AG08396 (cell line): ENCODE results near the gene CYP3A7.
"Not testable (repeated sequence)": the region's sequence is repeated elsewhere in the genome, so short reads cannot be mapped to it uniquely, and the experiment has no call there.

Experiments used
- DNase-seq: peaks from one replicate; pipeline ENCODE4 v3.0.0; 2012; ENCODE audit warnings: low spot score, mixed read lengths

CYP3A7 gene

GRCh38 chr7:99667179-99667578 is 67.8 kb downstream of the CYP3A7 start:
- DNase-seq, result no peak

GRCh38 chr7:99666013-99666395 is 69.0 kb downstream of the CYP3A7 start:
- no peak for DNase-seq

GRCh38 chr7:99665312-99666012 is 69.5 kb downstream of the CYP3A7 start:
- no peak for DNase-seq

- DNase-seq, result not testable (repeated sequence)
Measured at GRCh38 chr7:99657879-99658278, 77.1 kb downstream of the CYP3A7 start.
